Breast epithelium (tissue), 3 donors: ENCODE results near the gene SLC45A3.

Experiments
- POLR2AphosphoS5 ChIP-seq, 3 donors: sonication (generic); formaldehyde crosslinking; IDR thresholded peaks; one replicate each; pipeline ENCODE4 v1.6.1; 2017; ENCODE audit warnings: antibody characterized with exemption in 3 of 3
- TF ChIP-seq, protein P1 (sequence below), 3 donors: fragments of 450-650 bp; IDR thresholded peaks; one replicate each; pipeline ENCODE4 v1.5.1; 2016 to 2017; ENCODE audit warnings: antibody characterized with exemption in 3 of 3, mild to moderate bottlenecking in 3 of 3, moderate library complexity in 3 of 3

DNA sequence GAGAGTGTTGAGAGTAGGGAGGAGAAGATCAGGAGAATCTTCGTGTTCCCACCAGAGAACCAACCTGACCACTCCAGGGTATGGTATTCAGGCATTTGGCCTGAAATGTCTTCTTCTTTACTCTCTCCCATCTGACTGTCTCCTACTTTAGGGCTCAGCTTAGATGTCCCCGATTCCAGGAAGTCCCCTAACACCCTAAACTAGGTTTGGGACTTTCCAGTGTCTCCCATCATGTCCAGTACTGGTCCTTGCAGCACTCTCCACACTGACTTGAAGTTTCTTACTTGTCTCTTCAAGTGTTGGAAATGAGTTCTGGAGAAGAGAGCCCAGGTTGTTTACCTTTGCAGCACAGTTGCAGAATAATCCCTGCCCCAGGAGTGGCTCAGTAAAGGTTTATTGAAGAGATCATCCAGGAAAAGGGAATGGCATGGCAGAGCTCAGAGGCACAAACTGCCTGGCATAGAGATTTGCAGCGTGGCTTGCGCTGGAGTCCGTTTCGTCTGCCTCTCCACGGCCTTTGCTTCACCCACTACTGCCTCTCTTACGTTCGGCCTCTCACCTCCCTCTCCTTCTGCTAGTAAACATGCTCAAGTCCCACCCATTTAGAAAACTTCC, 42.3 kb downstream of the SLC45A3 start:
- no peak for TF ChIP-seq POLR2AphosphoS5 (IDR thresholded peaks at IDR 0.05)
- TF ChIP-seq, protein P1, sequence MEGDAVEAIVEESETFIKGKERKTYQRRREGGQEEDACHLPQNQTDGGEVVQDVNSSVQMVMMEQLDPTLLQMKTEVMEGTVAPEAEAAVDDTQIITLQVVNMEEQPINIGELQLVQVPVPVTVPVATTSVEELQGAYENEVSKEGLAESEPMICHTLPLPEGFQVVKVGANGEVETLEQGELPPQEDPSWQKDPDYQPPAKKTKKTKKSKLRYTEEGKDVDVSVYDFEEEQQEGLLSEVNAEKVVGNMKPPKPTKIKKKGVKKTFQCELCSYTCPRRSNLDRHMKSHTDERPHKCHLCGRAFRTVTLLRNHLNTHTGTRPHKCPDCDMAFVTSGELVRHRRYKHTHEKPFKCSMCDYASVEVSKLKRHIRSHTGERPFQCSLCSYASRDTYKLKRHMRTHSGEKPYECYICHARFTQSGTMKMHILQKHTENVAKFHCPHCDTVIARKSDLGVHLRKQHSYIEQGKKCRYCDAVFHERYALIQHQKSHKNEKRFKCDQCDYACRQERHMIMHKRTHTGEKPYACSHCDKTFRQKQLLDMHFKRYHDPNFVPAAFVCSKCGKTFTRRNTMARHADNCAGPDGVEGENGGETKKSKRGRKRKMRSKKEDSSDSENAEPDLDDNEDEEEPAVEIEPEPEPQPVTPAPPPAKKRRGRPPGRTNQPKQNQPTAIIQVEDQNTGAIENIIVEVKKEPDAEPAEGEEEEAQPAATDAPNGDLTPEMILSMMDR (IDR thresholded peaks at IDR 0.05): no peak
